ENCODE measurements around the gene ZNF853.
"Not testable (repeated sequence)": the region's sequence is repeated elsewhere in the genome, so short reads cannot be mapped to it uniquely, and the experiment has no call there.

Gene ZNF853

DNA sequence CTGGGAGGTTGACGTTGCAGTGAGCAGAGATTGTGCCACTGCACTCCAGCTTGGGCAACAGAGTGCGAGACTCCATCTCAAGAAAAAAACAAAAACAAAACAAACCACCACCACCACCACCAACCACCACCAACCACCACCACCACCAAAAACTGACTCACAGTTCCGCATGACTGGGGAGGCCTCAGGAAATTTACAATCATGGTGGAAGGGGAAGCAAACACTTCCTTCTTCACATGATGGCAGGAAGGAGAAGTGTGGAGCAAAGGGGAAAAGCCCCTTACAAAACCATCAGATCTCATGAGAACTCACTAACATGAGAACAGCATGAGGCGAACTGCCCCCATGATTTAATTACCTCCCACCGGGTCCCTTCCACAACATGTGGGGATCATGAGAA, 19.6 kb downstream of the ZNF853 start:
- not testable (repeated sequence) for DNase-seq (ENCODE audit: extremely low read depth in 1 of 2, low read depth in 1 of 2)

DNA sequence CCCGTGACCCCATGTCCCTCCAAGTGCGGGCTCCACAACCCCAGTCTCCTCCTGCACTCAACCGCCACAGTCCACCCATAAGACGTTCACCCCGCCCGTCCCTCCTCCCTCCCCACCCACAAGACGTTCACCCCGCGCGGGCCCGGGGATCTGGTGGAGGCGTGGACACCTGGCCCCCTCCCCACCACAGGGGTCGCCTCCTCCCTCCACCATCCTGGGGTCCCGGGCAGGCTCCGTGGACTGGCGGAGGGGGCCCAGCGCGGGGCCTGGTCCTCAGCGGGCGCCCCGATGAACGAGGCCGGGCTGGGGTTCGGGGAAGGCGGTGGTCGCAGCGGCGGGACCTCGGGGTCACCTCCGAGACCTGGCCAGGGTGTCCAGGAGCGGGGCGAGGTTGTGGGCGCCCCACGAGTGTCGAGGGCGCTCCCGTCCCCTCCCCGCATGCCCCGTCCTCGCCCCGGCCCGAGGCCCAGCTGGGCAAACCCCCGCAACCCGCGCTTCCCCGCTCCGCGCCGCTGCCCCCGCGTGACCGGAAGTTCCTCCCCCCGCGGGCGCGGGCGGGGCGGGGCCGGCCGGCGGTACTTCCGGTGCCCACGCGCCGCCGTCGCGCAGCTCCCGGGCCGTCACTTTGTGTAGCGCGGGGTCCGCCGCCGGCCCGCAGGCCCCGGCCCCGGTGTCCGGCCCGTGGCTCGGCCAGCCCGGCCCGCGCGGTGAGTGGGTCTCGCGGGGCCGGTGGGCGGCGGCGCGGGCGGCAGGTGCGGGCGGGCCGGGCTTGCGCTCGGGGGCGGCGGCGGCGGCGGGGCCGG, 21.5 kb downstream of the ZNF853 start, which contains the start of gene ZNF316:
TSS of gene ZNF316 (plus strand) at position 578 of the 803 bp plus-strand sequence. CDS start 5,092 bp downstream, outside the sequence.
- DNase-seq (ENCODE audit: extremely low read depth in 1 of 2, low read depth in 1 of 2) = peak in 1 of 2 donors; percentile 41

DNA sequence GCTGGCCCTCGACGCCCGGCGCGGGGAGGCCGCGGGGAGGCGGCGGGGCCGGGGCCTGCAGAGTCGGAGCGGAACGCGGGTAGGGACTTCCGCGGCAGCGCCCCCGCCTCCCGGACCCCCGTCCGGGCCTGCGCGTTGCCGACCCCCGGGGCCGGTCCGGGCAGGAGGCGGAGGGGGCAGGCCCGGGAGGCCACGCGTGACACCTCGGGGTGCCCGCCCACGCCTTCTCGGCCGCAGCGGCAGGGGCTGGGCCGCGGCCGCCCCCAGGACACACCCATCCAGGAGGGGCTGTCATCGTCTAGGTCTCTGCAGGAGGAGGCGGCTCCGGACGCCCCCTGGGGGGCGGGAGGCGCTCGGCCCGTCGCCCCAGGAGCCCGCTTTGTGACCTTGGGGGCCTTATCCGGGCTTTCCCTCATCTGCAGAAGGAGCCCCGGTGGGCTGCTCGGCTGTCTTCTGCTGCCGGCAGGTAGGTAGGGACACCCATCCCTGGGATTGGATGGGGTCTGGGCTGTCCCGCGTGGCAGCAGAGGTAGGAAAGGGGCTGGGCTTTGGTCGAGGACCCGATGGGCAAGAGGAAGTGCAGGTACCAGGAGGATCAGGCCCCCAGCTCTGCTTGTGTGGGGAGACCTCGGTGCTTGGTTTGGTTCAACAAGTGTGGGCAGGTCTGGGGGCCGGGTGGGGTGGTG, 22.3 kb downstream of the ZNF853 start:
- DNase-seq (ENCODE audit: extremely low read depth in 1 of 2, low read depth in 1 of 2) = peak; percentile 50

DNA sequence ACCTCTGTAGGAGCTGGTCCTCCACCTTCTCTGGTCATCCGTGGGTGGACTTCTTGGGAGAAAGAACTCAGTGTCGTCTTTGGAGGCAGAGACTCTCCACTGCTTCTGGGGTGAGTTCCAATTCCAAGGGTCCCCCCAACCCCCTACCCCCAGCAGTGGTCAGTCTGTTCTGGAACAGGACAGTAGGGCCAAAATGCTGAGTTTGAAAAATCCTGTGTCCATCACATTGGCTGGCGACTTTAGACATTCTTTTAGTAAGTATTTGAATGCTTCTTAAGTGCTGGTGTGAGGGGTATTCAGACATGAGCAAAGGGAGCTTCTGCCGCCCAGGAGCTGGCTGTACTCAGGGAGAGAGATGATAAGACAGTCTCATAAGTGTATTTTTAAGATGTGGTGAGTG, 23.6 kb downstream of the ZNF853 start:
- no peak for DNase-seq (ENCODE audit: extremely low read depth in 1 of 2, low read depth in 1 of 2)

DNA sequence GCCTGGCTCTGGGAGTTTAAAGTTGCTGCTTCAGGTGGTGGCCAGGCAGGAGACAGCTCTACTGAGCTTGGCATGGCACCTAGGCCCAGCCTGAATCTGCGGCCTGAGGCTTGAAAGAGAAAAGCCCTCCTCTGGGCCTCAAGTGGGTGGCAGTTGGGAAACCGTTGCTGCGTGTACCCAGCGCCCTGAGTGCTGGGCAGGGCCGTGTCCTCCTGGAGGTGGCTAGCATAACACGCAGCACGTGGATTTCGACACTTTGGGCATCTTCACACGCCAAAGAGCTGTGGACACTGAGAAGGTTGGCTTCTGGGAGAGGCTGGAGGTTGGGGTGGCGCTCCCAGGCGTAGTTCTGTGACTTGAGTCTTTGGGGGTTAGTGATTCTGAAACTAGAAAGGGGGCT, 24.2 kb downstream of the ZNF853 start:
- DNase-seq (ENCODE audit: extremely low read depth in 1 of 2, low read depth in 1 of 2) = no peak

DNA sequence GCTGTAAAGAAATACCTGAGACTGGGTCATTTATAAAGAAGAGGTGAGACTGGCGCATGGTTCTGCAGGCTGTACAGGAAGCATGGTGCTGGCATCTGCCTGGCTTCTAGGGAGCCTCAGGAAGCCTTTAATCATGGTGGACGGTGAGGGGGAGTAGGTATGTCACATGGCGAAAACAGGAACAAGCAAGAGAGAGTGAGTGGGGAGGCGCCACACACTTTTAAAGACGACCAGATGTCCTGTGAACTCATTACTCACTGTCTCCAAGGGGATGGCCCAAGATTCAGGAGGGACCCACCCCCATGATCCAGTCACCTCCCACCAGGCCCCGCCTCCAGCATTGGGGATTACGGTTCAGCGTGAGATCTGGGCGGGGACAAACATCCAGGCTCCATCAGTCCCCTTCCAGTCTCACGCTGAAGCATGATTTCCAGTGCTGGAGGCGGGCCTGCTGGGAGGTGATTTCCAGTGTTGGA, 24.9 kb downstream of the ZNF853 start:
- no peak for DNase-seq (ENCODE audit: extremely low read depth in 1 of 2, low read depth in 1 of 2)

DNA sequence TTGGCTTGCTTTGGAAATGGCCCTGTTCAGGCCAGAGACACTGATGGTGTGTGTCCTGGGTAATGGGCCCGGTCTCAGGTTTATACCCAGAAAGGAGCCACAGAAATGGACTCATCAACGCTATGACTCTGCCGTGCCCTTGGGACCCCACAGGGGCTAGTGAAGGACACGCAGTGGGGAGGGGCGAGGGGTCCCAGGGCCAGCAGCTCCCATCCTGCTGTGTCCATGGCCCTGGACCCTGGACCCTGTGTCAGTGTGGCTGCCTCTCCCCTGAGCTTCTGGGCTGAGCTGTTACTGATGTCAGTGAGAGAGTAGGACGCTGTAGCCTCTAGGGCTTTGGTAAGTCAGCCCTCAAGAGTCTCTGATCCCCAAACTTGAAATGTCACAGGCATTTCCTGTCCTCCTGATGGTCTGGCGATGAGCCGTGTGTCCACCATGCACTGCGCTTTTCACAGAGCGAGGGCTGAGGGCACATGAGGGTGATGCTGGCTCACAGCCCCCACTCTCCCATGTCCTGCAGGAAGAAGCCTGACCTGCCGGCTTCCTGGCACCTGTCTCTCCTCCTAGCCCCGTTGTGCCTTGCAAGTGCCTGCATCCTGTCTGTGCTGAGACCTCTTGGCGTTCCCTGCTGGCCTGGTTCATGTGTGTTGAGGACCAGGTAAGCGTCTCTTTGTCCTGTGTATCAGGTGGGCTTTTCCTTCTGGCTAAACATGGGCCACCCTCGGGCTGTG, 26.1 kb downstream of the ZNF853 start:
- DNase-seq (ENCODE audit: extremely low read depth in 1 of 2, low read depth in 1 of 2) = no peak

DNA sequence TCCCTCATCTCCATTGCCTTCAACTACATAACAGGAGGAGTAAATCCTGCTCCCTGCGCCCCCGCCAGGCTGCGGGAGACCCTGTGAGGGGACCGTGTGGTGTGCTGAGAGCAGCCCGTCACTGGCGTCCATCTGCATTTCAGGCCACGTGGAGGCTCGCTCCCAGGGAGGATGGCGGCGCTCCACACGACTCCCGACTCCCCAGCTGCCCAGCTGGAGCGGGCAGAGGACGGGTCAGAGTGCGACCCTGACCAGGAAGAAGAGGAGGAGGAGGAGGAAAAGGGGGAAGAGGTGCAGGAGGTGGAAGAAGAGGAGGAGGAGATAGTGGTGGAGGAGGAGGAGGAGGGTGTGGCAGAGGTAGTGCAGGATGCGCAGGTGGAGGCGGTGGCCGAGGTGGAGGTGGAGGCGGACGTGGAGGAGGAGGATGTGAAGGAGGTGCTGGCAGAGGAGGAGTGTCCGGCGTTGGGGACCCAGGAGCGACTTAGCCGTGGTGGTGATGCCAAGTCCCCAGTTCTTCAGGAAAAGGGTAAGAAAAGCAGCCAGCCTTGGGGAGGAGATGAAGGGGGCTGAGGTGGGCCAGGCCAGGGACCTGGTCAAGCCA, 26.9 kb downstream of the ZNF853 start:
- no peak for DNase-seq (ENCODE audit: extremely low read depth in 1 of 2, low read depth in 1 of 2)

DNA sequence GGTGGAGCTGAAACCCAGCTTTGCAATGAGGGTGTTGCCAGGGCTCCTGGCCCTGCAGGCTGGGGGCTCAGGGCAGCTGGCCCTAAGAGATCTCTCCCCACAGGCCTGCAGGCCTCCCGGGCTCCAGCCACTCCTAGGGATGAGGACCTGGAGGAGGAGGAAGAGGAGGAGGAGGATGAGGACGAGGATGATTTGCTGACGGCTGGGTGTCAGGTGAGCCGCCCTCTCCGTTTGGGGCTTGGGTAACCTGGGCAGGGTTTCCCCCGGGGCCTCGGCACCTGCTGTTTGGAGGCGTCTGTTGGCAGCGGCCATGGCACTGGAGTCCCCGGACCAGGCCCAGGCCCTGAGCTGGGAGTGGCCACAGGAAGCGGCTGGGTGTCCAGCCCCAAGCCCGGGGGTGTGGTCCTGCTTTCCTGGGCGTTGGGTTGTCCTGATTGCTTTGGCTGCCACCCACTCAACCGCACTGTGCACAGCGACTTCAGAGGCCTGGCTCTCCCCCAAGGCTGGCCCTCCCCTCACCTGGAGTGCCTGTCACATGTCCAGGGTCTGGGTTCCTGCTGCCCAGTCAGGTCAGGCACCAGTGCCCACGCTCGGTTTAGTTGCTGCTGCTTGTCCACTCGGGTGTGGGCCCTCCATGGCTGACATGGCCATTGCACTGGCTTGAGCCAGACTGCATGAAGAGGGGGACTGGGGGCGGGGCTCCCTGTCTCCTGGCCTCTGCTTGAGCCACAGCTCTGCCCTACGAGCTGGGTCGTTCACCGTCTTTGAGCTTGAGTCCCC, 27.6 kb downstream of the ZNF853 start:
- DNase-seq (ENCODE audit: extremely low read depth in 1 of 2, low read depth in 1 of 2) = no peak

DNA sequence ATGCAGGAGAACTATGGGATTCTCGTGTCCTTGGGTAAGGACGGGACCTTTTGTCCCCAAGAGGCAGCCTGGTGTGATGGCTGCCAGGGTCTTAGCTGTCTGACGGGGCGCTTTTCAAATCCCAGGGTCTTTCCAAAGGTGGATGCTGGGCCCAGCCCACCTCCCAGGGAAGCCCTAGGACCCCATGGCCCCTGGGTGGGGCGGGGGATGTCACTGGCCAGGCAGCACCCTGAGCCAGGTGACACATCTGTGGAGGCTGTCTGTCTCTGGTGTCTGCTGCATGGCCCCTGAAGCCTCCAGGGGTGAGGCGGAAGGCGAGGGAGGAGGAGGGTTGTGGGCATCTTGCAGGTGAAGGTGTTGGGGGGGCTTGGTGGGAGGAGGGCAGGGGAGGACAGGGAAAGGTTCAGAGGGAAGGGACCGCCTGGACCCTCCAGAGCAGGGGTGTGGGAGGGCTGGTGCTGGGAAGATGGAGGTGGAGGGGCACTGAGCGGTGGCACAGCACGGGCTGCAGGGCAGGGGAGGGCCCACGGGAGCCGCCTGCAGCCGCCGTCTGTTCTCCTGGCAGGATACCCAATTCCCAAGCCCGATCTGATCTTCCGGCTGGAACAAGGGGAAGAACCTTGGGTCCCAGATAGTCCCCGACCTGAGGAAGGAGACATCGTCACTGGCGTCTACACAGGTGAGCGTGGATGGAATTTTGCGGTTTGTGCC, 28.7 kb downstream of the ZNF853 start:
- DNase-seq (ENCODE audit: extremely low read depth in 1 of 2, low read depth in 1 of 2) = no peak

DNA sequence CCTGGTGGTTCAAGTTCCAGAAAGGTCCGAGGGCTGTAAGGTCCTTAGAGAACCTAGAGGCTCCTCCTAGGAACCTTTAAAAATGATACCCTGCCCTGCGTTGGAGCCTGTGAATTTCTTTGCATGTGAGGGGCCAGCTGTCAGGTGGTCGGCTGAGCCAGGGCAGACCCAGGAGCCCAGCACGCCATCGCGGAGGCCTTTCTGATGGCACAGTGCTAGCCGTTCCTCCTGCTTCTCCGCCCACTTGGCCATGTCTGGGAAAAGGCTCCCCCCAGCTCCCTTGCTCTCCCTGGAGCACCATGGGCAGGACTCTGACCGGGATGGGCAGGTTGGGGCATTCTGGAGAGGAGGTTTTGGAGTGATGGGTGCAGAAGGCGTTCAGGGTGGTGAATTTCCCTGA, 29.3 kb downstream of the ZNF853 start:
- no peak for DNase-seq (ENCODE audit: extremely low read depth in 1 of 2, low read depth in 1 of 2)

DNA sequence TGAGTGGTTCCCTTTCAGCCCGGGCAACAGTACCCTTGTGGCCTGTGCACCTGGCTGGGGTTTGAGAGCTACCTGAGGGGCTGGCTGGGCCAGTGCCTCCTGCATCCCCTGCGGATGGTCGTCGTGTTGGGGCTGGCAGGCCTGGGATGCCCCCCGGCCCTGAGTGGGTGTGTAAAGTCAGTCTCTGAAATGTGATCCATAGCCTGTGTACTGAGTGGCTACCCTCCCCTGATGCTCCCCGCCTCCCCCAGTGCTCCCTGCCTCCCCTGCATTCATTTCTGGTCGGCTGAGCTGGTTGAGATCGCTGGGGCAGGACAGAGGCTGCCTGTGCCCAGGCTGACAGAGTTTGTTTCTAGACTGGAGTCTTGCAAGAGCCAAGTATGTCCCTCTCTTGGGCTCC, 31.1 kb downstream of the ZNF853 start:
- DNase-seq (ENCODE audit: extremely low read depth in 1 of 2, low read depth in 1 of 2) = no peak

DNA sequence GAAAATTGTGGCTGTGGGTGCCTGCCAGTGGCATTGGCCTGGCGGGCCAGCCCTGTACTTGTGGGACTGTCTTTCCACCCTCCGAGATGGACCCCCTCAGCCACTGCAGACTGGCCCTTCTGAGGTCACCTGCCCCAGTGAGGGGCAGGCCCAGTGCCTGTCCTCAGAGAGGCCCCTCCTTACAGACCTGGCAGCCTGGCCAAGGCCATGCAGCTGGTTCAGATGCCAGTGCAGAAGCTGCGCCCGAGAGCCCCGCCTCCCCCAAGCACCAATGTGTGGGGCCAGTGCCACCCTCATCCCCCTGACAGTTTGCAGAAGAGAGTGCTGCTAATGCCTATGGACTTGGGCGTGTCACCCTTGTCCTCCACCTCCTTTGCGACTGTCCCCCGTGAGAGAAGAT, 31.7 kb downstream of the ZNF853 start:
- DNase-seq (ENCODE audit: extremely low read depth in 1 of 2, low read depth in 1 of 2) = no peak

DNA sequence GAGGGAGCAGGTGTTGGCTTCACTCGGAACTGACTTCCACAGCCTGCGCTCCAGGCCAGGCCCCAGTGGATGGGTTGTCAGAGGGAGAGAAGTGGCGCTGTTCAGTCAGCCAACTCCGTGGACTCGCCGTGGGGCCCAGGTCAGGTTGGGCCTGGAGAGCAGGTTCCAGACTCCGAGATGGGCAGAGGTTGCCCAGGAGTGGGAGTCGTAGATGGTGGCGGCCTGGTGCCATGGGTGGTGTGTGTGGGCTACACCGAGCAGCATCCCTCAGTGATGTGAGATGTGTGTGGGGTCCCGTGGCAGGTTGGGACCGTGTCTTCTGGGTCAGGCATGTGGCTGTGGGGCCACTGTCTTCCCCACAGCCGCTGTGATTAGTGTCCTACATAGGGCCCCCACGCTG, 32.1 kb downstream of the ZNF853 start:
- no peak for DNase-seq (ENCODE audit: extremely low read depth in 1 of 2, low read depth in 1 of 2)

DNA sequence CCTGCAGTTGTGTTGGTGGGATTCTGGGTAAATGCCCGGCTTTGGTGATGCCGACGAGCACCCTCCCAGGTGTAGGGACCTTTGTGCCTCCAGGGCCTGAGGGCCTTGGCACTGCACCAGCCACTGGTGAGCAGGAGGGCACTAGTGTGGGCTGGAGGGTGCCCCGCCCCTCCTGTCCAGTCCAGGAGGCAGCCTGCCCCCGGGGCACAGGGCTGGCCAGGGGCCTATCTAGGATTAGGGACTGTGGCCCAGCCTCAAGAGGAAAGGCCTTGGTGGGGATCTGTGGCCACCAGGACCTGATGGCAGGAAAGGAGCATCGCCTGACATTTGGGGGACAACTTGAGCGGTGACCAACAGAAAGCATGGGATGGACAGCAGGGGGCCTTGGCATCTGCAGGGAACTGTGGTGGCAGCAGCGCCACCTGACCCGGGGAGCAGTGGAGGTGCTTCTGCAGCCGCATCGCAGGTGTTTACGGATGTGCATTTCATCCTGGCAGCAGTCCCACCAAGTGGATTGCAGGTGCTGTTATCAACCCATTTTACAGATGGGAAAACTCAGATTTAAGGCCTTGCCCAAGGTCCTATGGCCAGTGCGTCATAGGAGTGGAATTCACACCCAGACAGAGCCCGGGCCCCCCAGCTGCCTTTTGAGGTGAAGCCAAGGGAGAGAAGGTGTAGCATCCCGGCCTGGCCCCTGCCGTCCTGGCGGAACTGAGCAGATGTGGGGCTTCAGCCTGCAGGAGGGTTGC, 32.8 kb downstream of the ZNF853 start:
- DNase-seq (ENCODE audit: extremely low read depth in 1 of 2, low read depth in 1 of 2) = no peak

DNA sequence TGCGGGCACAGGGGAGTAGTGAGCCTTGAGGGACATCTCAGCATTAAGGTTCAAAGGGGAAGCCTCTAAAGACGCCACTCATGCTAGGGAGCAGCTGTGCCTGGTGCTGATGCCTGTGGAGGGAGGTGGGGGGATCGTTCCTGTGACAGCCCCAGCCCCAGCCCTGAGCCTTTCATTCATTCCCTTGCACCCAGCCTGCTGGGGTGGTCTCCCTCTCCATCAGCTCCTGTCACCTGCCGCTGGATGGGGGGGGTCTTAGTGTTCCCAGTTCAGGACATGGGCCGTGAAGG, 33.4 kb downstream of the ZNF853 start:
- no peak for DNase-seq (ENCODE audit: extremely low read depth in 1 of 2, low read depth in 1 of 2)

DNA sequence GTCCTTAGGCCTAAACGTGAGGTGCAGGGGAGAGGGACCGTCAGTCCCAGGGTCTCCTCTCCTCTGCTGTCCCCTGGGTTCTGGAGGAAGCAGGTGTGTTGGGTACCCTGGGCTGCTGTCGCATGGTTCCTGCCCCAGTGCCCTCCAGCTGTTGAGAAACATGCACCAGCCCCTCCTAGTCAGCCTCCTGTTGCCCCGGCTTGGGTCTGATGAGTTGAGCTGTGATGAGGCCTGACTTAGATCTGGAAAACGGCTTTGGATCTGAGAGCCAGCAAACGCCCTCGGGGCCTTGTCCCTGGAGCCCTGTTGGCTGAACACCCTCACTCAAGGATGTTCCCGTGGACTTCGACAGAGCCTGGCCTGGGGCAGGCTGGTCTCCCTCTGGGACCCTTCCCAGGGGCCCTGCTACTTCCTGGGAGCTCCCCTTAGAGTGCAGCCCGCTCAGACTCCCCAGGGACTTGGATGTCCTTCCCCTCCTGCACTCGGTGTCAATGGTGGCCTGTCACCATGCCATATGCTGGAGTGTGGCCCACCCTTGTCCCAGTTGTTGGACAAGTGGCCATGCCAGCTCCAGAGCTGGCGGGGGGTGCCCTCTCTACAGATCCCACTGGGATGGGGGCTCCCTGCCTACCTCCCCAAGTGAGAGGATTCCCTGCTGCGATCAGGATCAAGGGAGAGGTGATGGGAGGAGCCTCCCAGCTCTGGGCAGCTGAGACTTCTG, 34.0 kb downstream of the ZNF853 start:
- DNase-seq (ENCODE audit: extremely low read depth in 1 of 2, low read depth in 1 of 2) = no peak

DNA sequence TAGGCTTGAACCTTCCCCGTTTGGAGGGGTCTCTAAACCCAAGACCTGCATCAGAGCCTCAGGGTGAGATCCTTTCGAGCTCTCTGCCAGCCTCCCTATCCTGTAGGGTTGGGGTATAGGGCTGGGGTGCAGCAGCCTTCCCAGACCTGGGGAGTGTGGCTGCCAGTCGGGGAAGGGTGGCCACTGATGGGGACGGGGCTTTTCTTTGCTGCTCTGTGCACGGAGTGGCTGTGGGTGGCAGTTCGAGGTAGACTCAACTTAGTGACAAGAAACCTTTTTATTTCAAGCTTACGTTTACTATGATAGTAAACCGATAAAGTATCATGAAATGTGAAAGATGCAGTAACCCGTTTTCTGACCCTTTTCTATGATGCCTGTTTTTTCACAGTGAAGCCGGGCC, 34.7 kb downstream of the ZNF853 start:
- DNase-seq (ENCODE audit: extremely low read depth in 1 of 2, low read depth in 1 of 2) = no peak
